H1 (cell line): ENCODE measurements around the gene CKB. TPM values are rescaled to one million over a fixed set of nuclear protein-coding genes. Genes with fewer than 3 reads are reported as not detected.

Source experiments
- CTCF ChIA-PET: fragments of 300-600 bp; sonication (Branson Sonifier 250); formaldehyde crosslinking; loops from one replicate; lab custom pipeline; 2021; ENCODE audit not compliant: partially characterized antibody; lab: Charles Lee
- POLR2A ChIA-PET: fragments of 300-600 bp; sonication (Branson Sonifier 250); formaldehyde crosslinking; loops from one replicate; lab custom pipeline; 2021; ENCODE audit warnings: inconsistent platforms; ENCODE audit not compliant: partially characterized antibody; lab: Charles Lee
- DNase-seq, 2 experiments: peaks; one replicate each; pipeline versions ENCODE4 v3.0.0 to v3.0.0-alpha.2; 2010 to 2022; ENCODE audit warnings: low spot score in 2 of 2, low read depth in 1 of 2, mixed read lengths in 1 of 2
- FAIRE-seq: peaks from 2 replicates; lab custom pipeline; 2011; peaks lifted over from hg19 to GRCh38; lab: Jason Lieb, UNC
- H2AFZ ChIP-seq: 2 replicates; pipeline ENCODE4 v1.8.1; 2012; ENCODE audit warnings: low read length, inconsistent platforms
- H2AK5ac ChIP-seq: 2 replicates; pipeline ENCODE4 v1.6.1; 2013; ENCODE audit warnings: low read depth, low read length
- H2BK120ac ChIP-seq: replicated peaks from 2 replicates; pipeline ENCODE3; 2013; ENCODE audit warnings: low read depth, low read length, inconsistent platforms
- H2BK12ac ChIP-seq: 2 replicates; pipeline ENCODE4 v1.6.1; 2013; ENCODE audit warnings: low read depth, low read length
- H2BK15ac ChIP-seq: 2 replicates; pipeline ENCODE4 v1.6.1; 2013; ENCODE audit warnings: low read length
- H2BK20ac ChIP-seq: 2 replicates; pipeline ENCODE4 v1.6.1; 2013; ENCODE audit warnings: low read length
- H2BK5ac ChIP-seq: 2 replicates; pipeline ENCODE4 v1.6.1; 2013; ENCODE audit warnings: low read depth, low read length
- H3K14ac ChIP-seq: 2 replicates; pipeline ENCODE4 v1.6.1; 2013; ENCODE audit warnings: inconsistent platforms; ENCODE audit not compliant: insufficient read length
- H3K18ac ChIP-seq: 2 replicates; pipeline ENCODE4 v1.6.1; 2013; ENCODE audit warnings: low read length; ENCODE audit errors: extremely low read depth
- H3K23ac ChIP-seq: 2 replicates; pipeline ENCODE4 v1.6.1; 2013; ENCODE audit warnings: inconsistent platforms; ENCODE audit not compliant: insufficient read length
- H3K23me2 ChIP-seq: 2 replicates; pipeline ENCODE4 v1.6.1; 2013; ENCODE audit warnings: low read depth, low read length
- H3K27ac ChIP-seq: 2 replicates; pipeline ENCODE4 v1.6.1; 2011; ENCODE audit warnings: low read depth, low read length, inconsistent platforms
- H3K27me3 ChIP-seq, 4 experiments: replicated peaks in 1 of 4; 1 replicate in 1 of 4; 2 replicates in 3 of 4; pipeline versions ENCODE4 v1.6.1 to v1.8.1; 2011 to 2013; ENCODE audit warnings: low read length in 3 of 4, mild to moderate bottlenecking in 3 of 4, inconsistent platforms in 2 of 4, mixed read lengths in 2 of 4, moderate library complexity in 1 of 4; ENCODE audit not compliant: control insufficient read depth in 3 of 4, insufficient read depth in 3 of 4; ENCODE audit errors: extremely low read depth in 1 of 4
- H3K36me3 ChIP-seq, 4 experiments: 2 replicates each; pipeline versions ENCODE4 v1.6.1 to v1.8.1; 2011 to 2013; ENCODE audit warnings: mild to moderate bottlenecking in 4 of 4, low read length in 3 of 4, moderate library complexity in 2 of 4, control low read depth in 1 of 4, inconsistent platforms in 1 of 4; ENCODE audit not compliant: insufficient read depth in 4 of 4, control insufficient read depth in 2 of 4
- H3K4ac ChIP-seq: replicated peaks from 2 replicates; pipeline ENCODE3; 2013; ENCODE audit warnings: low read length, low read depth, mixed read lengths, inconsistent platforms; ENCODE audit not compliant: insufficient read length
- H3K4me1 ChIP-seq, 4 experiments: replicated peaks in 1 of 4; 1 replicate in 1 of 4; 2 replicates in 3 of 4; pipeline versions ENCODE4 v1.6.1 to v1.8.1; 2011 to 2013; ENCODE audit warnings: low read length in 3 of 4, inconsistent platforms in 2 of 4, mixed read lengths in 1 of 4; ENCODE audit not compliant: insufficient read depth in 4 of 4, control insufficient read depth in 3 of 4
- H3K4me2 ChIP-seq, 2 experiments: 2 replicates each; pipeline versions ENCODE4 v1.6.1 to v1.8.1; 2011 to 2013; ENCODE audit warnings: low read depth in 2 of 2, low read length in 2 of 2, control low read depth in 1 of 2, inconsistent platforms in 1 of 2, mild to moderate bottlenecking in 1 of 2; ENCODE audit not compliant: insufficient read depth in 1 of 2
- H3K4me3 ChIP-seq, 4 experiments: fragments of 200-600, 300-600 bp in 1 of 4; sonication (generic), shearing (Covaris generic), sonication (Bioruptor Twin) in 1 of 4; 2 replicates each; pipeline versions ENCODE4 v1.5.1 to v1.8.1; 2011 to 2016; ENCODE audit warnings: low read length in 4 of 4, low read depth in 3 of 4, control low read depth in 2 of 4, inconsistent platforms in 2 of 4, mild to moderate bottlenecking in 2 of 4, mixed read lengths in 1 of 4, moderate library complexity in 1 of 4; ENCODE audit not compliant: insufficient read depth in 2 of 4; ENCODE audit errors: extremely low read depth in 1 of 4
- H3K56ac ChIP-seq: replicated peaks from 2 replicates; pipeline ENCODE3; 2013; ENCODE audit warnings: low read depth, mild to moderate bottlenecking, mixed read lengths, low read length, inconsistent platforms; ENCODE audit not compliant: insufficient read length
- H3K79me1 ChIP-seq: 2 replicates; pipeline ENCODE4 v1.6.1; 2013; ENCODE audit warnings: low read depth, low read length, control low read depth
- H3K79me2 ChIP-seq, 2 experiments: 2 replicates each; pipeline versions ENCODE4 v1.6.1 to v1.8.1; 2012 to 2013; ENCODE audit warnings: low read length in 2 of 2, mild to moderate bottlenecking in 2 of 2, inconsistent platforms in 1 of 2; ENCODE audit not compliant: insufficient read depth in 2 of 2, control insufficient read depth in 1 of 2
- H3K9ac ChIP-seq, 4 experiments: replicated peaks in 1 of 4; 1 replicate in 1 of 4; 2 replicates in 3 of 4; pipeline versions ENCODE4 v1.6.1 to v1.8.1; 2011 to 2013; ENCODE audit warnings: low read depth in 3 of 4, low read length in 3 of 4, control low read depth in 2 of 4, mild to moderate bottlenecking in 2 of 4, moderate library complexity in 2 of 4, inconsistent platforms in 1 of 4; ENCODE audit errors: extremely low read depth in 1 of 4
- H3K9me3 ChIP-seq, 2 experiments: 2 replicates each; pipeline versions ENCODE4 v1.6.1 to v1.8.1; 2012 to 2013; ENCODE audit warnings: mild to moderate bottlenecking in 2 of 2, moderate library complexity in 2 of 2, control low read depth in 1 of 2, inconsistent platforms in 1 of 2, low read depth in 1 of 2, low read length in 1 of 2, mixed read lengths in 1 of 2; ENCODE audit not compliant: insufficient read depth in 2 of 2
- H4K20me1 ChIP-seq, 2 experiments: replicated peaks in 1 of 2; 2 replicates each; pipeline versions ENCODE3 to v1.8.1; 2011 to 2013; ENCODE audit warnings: inconsistent platforms in 2 of 2, low read length in 2 of 2, mild to moderate bottlenecking in 1 of 2; ENCODE audit not compliant: insufficient read depth in 2 of 2, control insufficient read depth in 1 of 2
- H4K5ac ChIP-seq: 2 replicates; pipeline ENCODE4 v1.6.1; 2013; ENCODE audit warnings: low read length, low read depth, mixed read lengths, inconsistent platforms; ENCODE audit not compliant: insufficient read length
- H4K8ac ChIP-seq: 2 replicates; pipeline ENCODE4 v1.8.0; 2013; ENCODE audit warnings: mild to moderate bottlenecking, moderate library complexity, low read length, inconsistent platforms; ENCODE audit not compliant: insufficient read depth; ENCODE audit errors: extremely low read depth
- H4K91ac ChIP-seq: replicated peaks from 2 replicates; pipeline ENCODE3; 2013; ENCODE audit warnings: low read length, mixed read lengths, inconsistent platforms; ENCODE audit not compliant: insufficient read length
- SRF ChIP-seq: IDR thresholded peaks from 2 replicates; pipeline ENCODE4 v1.6.1; 2011; ENCODE audit warnings: mild to moderate bottlenecking, low read depth, low read length, moderate library complexity
- WGBS, 2 experiments: shearing (Covaris generic) in 1 of 2; methylation state at CpG; one replicate each; pipeline versions ENCODE4 v1.1.6 to v1.1.7; 2013 to 2015; ENCODE audit warnings: low lambda C conversion rate in 2 of 2, mixed read lengths in 2 of 2, inconsistent platforms in 1 of 2, low coverage in 1 of 2, missing lambda C conversion rate in 1 of 2; ENCODE audit not compliant: insufficient replicate concordance in 2 of 2, insufficient coverage in 1 of 2, insufficient read length in 1 of 2; ENCODE audit errors: extremely low coverage in 1 of 2, missing lambda C conversion rate in 1 of 2; 5-methylcytosine and 5-hydroxymethylcytosine counted together
- polyA plus RNA-seq, 7 experiments: library from polyadenylated mRNA; depleted of rRNA in 3 of 7; stranded (reverse) in 5 of 7; unstranded in 2 of 7; fragments of >200 nt in 5 of 7; fragments of 200-250 nt in 2 of 7; gene quantifications; 1 replicate in 5 of 7; 2 replicates in 1 of 7; 4 replicates in 1 of 7; pipeline versions ENCODE4 v1.2.1 to v1.2.3, GENCODE V29; 2011 to 2013; ENCODE audit warnings: missing spikeins in 2 of 7, mixed read lengths in 2 of 7
- total RNA-seq: library from RNA; stranded (reverse); fragmentation: NEBNext Ultra II Directional; extraction: Animal tissue kit (Norgen Biotek cat#: 25700); gene quantifications from 2 replicates; pipeline ENCODE4 v1.2.1, GENCODE V29; 2021

Gene CKB
- total and polyA plus RNA-seq, 2 of the 8 experiments (the other 6 are each of a cell fraction or from before 2014, with no cell fraction given): 538 to 950 TPM

GRCh38 chr14:103474893-103475292, 47.7 kb downstream of the CKB start:
- Histone ChIP-seq H3K36me3 (peaks cover 5 to 36% (median 29%) of the 10 kb centered on the region in 4 experiments; a peak in 7 of 8 replicates), H2BK5ac (no peak overlapping the region), H3K18ac (no peak overlapping the region), H2BK20ac (no peak overlapping the region), H3K4ac (no peak overlapping the region), H3K79me1 (no peaks in the 10 kb centered on the region; the same call in 1 of the 2 replicates), H4K20me1 (peaks cover 0 to 1% of the 10 kb centered on the region in 2 experiments), H3K56ac (no peak overlapping the region), H4K5ac (no peak overlapping the region), H3K23ac (no peak overlapping the region), H4K8ac (no peak overlapping the region), H2AFZ (no peak overlapping the region), H3K14ac (no peak overlapping the region), H4K91ac (no peak overlapping the region), H3K27ac (no peak overlapping the region), H3K4me3 (no peak overlapping the region), H2AK5ac (no peak overlapping the region), H3K9ac (no peak overlapping the region), H3K9me3 (no peaks in the 10 kb centered on the region), H3K4me2 (no peak overlapping the region), H3K79me2 (no peaks in the 10 kb centered on the region), H3K4me1 (no peaks in the 10 kb centered on the region), H2BK15ac (no peak overlapping the region), H2BK120ac (no peak overlapping the region), H3K27me3 (no peaks in the 10 kb centered on the region), H2BK12ac (no peak overlapping the region), H3K23me2 (no peaks in the 10 kb centered on the region)
- ChIA-PET CTCF (interaction anchor here (1.2 kb wide), 1 partner anchor 46 kb away, joined by 3 read pairs; no protein-coding TSS in a partner anchor), POLR2A (interaction anchor here (0.9 kb wide), 1 partner anchor 64 kb away, joined by 3 read pairs; no protein-coding TSS in a partner anchor)
- FAIRE-seq (no peak), DNase-seq (no peak)
- TF ChIP-seq SRF: no peak
- WGBS, 2 experiments: 96% methylated on average over 5 of the region's 5 CpGs; no CpG with 5 or more reads in 1 of the 2 experiments
